Tibial artery (tissue), 4 donors: ENCODE data around the gene RERE.

Experiments used
- DNase-seq, 2 donors: peaks; one replicate each; pipeline ENCODE4 v3.0.0-alpha.2; 2019
- H3K27ac ChIP-seq, 2 donors: fragments of 200-600 bp; sonication (generic) in 1 of 2; 1 replicate in 1 of 2; 2 replicates in 1 of 2; pipeline ENCODE4 v1.5.1; 2018 to 2019; ENCODE audit warnings: mild to moderate bottlenecking in 1 of 2
- H3K27me3 ChIP-seq, 2 donors: fragments of 200-600 bp; sonication (generic) in 1 of 2; one replicate each; pipeline versions ENCODE4 v1.5.1 to v1.6.0; 2016 to 2019
- H3K36me3 ChIP-seq, 3 donors: fragments of 200-600 bp; sonication (generic) in 2 of 3; one replicate each; pipeline ENCODE4 v1.5.1; 2016 to 2019; ENCODE audit warnings: mild to moderate bottlenecking in 2 of 3
- H3K4me1 ChIP-seq, 4 donors: fragments of 200-600 bp; sonication (generic) in 2 of 4; 1 replicate in 3 of 4; 2 replicates in 1 of 4; pipeline ENCODE4 v1.5.1; 2016 to 2019
- H3K4me3 ChIP-seq, 2 donors: fragments of 200-600 bp; sonication (generic) in 1 of 2; 1 replicate in 1 of 2; 2 replicates in 1 of 2; pipeline ENCODE4 v1.5.1; 2018 to 2019; ENCODE audit warnings: mild to moderate bottlenecking in 2 of 2
- H3K9me3 ChIP-seq, 3 donors: fragments of 200-600 bp; sonication (generic) in 1 of 3; one replicate each; pipeline ENCODE4 v1.5.1; 2016 to 2019
- intact Hi-C: fragments of 100-400 bp; cut with DNase I; formaldehyde crosslinking; loops from one replicate; pipeline ENCODE4 v1.15.0; 2023; ENCODE audit warnings: low total_unique reads
- TF ChIP-seq, protein P1 (sequence below), 2 experiments: fragments of 200-600 bp in 1 of 2; fragments of 450-650 bp in 1 of 2; IDR thresholded peaks; one replicate each; pipeline ENCODE4 v1.5.1; 2017 to 2019; ENCODE audit warnings: antibody characterized with exemption in 2 of 2, mild to moderate bottlenecking in 1 of 2, moderate library complexity in 1 of 2

The RERE gene

DNA sequence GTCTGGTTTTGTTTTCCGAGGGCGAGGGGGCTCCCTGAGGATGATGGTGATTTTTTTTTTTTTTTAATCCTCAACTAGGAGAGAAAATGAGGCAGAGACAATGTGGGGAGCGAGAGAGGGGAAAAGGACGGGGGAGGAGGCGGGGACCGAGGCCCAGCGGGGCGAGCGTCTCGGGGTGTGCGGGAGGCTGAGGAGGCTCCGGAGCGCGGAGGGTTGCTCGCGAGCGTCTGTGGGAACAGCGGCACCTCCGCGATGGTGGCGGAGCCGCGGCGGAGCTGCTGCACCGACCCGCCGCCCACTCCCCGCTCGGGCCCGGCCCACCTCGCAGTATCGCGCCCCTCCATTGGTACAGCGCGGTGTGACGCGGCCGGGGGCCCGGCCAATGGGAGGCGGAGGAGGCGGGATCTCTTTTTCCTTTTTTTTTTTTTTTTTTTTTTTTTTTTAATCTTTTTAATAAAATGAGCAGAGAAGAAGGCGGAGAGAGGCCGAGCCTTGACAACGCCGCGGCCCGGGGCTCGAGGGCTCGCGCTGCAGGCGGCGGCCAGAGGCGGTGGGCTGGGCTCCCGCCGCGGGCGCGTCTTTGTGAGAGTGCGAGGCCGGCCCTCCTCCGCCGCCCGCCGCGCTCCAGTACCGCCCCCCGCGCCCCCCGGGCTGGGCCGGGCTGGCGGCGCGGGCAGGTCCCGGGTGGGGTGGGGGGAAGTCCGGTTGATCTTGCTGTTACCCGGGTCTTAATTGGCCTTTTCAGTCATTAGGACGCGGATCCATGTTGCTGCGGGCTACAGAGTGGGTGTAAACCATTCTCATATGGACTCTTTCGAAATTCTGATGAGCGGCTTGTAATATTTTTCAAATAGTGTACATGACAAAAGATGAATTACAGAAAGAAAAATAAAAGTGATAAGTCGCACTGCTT, at the start of gene RERE:
RERE (minus strand) TSS at position 229 of the 913 bp plus-strand sequence.
- Histone ChIP-seq H3K4me3 (peak within 1 kb of the TSS; percentile 72 to 94), H3K36me3 (no peaks in the 10 kb centered on the region), H3K27ac (peak within 1 kb of the TSS; percentile 94 to 96), H3K27me3 (no peaks in the 10 kb centered on the region), H3K4me1 (peaks cover 0 to 28% (median 16%) of the 10 kb centered on the region in 4 donors), H3K9me3 (no peaks in the 10 kb centered on the region)
- peak; percentile 90 to 97 for DNase-seq
- intact Hi-C loops = no loop called here
- TF ChIP-seq, protein P1, sequence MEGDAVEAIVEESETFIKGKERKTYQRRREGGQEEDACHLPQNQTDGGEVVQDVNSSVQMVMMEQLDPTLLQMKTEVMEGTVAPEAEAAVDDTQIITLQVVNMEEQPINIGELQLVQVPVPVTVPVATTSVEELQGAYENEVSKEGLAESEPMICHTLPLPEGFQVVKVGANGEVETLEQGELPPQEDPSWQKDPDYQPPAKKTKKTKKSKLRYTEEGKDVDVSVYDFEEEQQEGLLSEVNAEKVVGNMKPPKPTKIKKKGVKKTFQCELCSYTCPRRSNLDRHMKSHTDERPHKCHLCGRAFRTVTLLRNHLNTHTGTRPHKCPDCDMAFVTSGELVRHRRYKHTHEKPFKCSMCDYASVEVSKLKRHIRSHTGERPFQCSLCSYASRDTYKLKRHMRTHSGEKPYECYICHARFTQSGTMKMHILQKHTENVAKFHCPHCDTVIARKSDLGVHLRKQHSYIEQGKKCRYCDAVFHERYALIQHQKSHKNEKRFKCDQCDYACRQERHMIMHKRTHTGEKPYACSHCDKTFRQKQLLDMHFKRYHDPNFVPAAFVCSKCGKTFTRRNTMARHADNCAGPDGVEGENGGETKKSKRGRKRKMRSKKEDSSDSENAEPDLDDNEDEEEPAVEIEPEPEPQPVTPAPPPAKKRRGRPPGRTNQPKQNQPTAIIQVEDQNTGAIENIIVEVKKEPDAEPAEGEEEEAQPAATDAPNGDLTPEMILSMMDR (IDR thresholded peaks at IDR 0.05) = no peak

DNA sequence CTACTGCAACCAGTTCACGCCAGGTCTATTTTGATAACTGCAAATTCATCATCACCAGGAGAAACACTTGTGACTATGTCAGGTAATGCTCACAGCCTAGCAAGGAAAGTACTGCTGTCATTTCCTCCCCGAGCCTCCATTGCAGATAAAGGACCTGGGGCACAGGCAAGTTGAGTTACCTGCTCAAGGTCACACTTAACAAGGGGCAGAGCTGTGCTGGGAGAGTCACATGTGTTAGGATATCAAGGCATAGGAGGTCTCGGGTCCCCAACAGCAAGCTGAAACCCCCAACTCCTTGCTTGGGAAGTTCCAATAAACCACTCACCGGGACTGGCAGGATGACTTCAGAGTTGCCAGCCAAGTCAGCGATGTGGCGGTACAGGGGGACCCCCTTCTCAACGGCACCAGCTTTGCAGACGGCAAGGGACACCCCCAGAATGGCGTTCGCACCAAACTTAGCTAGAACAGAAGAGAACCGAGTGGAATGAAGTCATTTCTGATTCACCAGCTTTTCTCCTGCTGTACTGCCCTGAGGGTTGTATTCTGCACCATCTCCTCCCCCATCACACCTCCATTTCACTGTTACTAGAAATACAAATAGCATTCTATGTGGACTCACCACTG, 49.5 kb upstream of the RERE start:
- Histone ChIP-seq H3K4me1 (peaks cover 0 to 7% (median 4%) of the 10 kb centered on the region in 4 donors), H3K4me3 (no peak overlapping the region), H3K27ac (no peak overlapping the region)

DNA sequence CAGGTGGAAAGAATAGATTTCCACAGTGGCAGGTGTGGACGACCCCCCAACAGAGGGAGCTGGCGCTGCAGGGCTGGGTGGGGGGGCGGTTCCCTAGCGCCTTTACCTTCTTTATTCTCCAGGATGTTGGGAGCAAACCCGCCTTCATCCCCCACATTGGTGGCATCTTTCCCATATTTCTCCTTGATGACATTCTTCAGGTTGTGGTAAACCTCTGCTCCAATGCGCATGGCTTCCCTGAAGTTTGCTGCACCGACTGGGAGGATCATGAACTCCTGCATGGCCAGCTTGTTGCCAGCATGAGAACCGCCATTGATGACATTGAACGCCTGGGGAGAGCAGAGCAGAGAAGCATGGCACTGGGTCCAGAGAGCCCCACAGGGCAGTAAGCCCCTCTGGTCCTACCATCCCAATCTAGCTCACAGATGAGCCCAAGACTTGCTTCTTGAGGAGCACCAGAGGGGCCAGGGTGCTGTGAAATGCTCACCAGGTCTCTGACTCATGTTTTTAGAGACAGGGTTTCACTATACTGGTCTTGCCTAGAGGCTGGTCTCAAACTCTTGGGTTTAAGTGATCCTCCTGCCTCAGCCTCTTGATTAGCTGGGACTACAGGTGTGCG, 48.8 kb upstream of the RERE start:
- intact Hi-C loops = no loop called here
- Histone ChIP-seq H3K27me3 (no peaks in the 10 kb centered on the region), H3K36me3 (peaks cover 98 to 100% (median 99%) of the 10 kb centered on the region in 3 donors), H3K4me3 (no peak overlapping the region), H3K27ac (no peak overlapping the region), H3K4me1 (peaks cover 0 to 1% (median 0%) of the 10 kb centered on the region in 4 donors), H3K9me3 (no peaks in the 10 kb centered on the region)
- TF ChIP-seq, protein P1 (IDR thresholded peaks at IDR 0.05) = no peak
- DNase-seq = no peak

More for the DNA sequence above, 49.5 kb upstream of the RERE start:
- intact Hi-C loops = no loop called here
- no peak for DNase-seq
- no peaks in the 10 kb centered on the region for H3K27me3 ChIP-seq
- H3K9me3 ChIP-seq = no peaks in the 10 kb centered on the region
- H3K36me3 ChIP-seq = peaks cover 100% of the 10 kb centered on the region in 3 donors
- TF ChIP-seq, protein P1 (IDR thresholded peaks at IDR 0.05) = no peak

DNA sequence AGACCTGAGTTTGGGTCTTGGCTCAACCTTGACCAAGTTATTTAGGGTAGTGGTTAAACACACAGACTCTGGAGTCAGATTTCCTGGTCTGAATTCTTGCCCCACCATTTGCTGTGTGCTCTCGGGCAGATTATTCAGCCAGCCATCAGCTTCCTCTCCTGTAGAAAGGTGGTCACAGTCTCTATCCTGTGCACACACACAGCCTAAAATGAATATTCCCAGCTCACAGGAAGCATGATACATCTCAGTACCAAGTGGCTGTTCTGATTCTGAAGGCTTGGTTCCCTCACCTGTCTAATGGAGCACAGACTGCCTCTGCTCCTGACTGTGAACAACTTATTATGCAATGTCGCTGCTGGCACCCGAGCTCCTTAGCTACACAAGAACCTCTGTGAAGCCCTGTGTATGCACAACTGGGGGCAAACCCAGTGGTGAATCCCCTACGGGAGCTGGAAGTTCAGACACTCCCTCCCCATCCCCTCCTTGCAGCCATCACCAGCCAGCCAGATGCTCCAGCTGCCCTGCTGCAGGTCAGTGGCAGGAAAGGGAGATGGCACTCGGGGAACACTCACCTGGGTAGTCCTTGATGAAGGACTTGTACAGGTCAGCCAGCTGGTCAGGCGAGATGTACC, 47.4 kb upstream of the RERE start:
- Histone ChIP-seq H3K27ac (no peak overlapping the region), H3K9me3 (no peaks in the 10 kb centered on the region), H3K27me3 (no peaks in the 10 kb centered on the region), H3K4me3 (no peak overlapping the region), H3K4me1 (peaks cover 0 to 2% (median 0%) of the 10 kb centered on the region in 4 donors), H3K36me3 (peaks cover 98 to 100% (median 99%) of the 10 kb centered on the region in 3 donors)
- intact Hi-C loops = no loop called here
- TF ChIP-seq, protein P1 (IDR thresholded peaks at IDR 0.05) = no peak
- no peak for DNase-seq

DNA sequence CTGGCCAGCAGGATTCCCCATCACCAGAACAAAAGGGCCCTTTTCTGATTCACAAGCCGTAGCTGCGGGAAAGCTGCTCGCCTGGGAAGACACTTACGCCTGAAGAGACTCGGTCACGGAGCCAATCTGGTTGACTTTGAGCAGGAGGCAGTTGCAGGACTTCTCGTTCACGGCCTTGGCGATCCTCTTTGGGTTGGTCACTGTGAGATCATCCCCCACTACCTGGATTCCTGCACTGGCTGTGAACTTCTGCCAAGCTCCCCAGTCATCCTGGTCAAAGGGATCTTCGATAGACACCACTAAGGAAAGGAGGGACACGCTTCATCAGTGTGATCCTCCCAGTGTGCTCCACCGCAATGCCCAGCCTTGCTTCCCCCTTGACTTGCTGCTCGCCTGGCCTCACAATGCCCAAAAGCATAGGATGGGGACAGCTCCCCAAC, 46.4 kb upstream of the RERE start:
- no peak for DNase-seq
- Histone ChIP-seq H3K27me3 (no peaks in the 10 kb centered on the region), H3K27ac (no peak overlapping the region), H3K4me1 (peaks cover 0 to 12% (median 5%) of the 10 kb centered on the region in 4 donors), H3K36me3 (peaks cover 87 to 100% (median 91%) of the 10 kb centered on the region in 3 donors), H3K9me3 (no peaks in the 10 kb centered on the region), H3K4me3 (no peak overlapping the region)
- TF ChIP-seq, protein P1 (IDR thresholded peaks at IDR 0.05) = no peak
- intact Hi-C loops = no loop called here
